HG03060 (cell line): ENCODE measurements around the gene PLA2G2F.

ENCODE experiments used
- ATAC-seq: cut with Tn5 transposase; IDR thresholded peaks from one replicate; pipeline ENCODE4 v1.9.1; 2021; ENCODE audit warnings: low read depth, moderate number of reproducible peaks; ENCODE audit not compliant: unreplicated experiment

PLA2G2F gene

GRCh38 chr1:20138961-20139550, at the start of gene PLA2G2F:
TSS of gene PLA2G2F (plus strand) at chr1:20139323. CDS start at chr1:20139428, 105 bp downstream.
- ATAC-seq = no peak

GRCh38 chr1:20089328-20090077, 49.6 kb upstream of the PLA2G2F start:
- no peak for ATAC-seq

- no peak for ATAC-seq
These were observed 49.0 kb upstream of the PLA2G2F start for GRCh38 chr1:20090119-20090518.

- ATAC-seq = no peak
These were observed 48.5 kb upstream of the PLA2G2F start for GRCh38 chr1:20090641-20091040.

GRCh38 chr1:20093303-20093702, 45.8 kb upstream of the PLA2G2F start:
- no peak for ATAC-seq

- ATAC-seq = no peak
These were observed 45.2 kb upstream of the PLA2G2F start for GRCh38 chr1:20093940-20094391.

GRCh38 chr1:20095564-20096434, 43.3 kb upstream of the PLA2G2F start:
- ATAC-seq = no peak

- no peak for ATAC-seq
These were observed 42.2 kb upstream of the PLA2G2F start for GRCh38 chr1:20096840-20097447.

GRCh38 chr1:20099533-20099932, 39.6 kb upstream of the PLA2G2F start:
- ATAC-seq = no peak

GRCh38 chr1:20100632-20101355, 38.3 kb upstream of the PLA2G2F start:
- no peak for ATAC-seq

GRCh38 chr1:20102875-20103274, 36.2 kb upstream of the PLA2G2F start:
- ATAC-seq = no peak

- ATAC-seq = no peak
These were observed 33.3 kb upstream of the PLA2G2F start for GRCh38 chr1:20105856-20106255.

- ATAC-seq = no peak
These were observed 31.8 kb upstream of the PLA2G2F start for GRCh38 chr1:20107351-20107750.

- ATAC-seq = no peak
These were observed 31.3 kb upstream of the PLA2G2F start for GRCh38 chr1:20107796-20108195.

GRCh38 chr1:20108366-20109123, 30.6 kb upstream of the PLA2G2F start:
- no peak for ATAC-seq

- no peak for ATAC-seq
These were observed 29.8 kb upstream of the PLA2G2F start for GRCh38 chr1:20109223-20109856.

GRCh38 chr1:20110679-20111078, 28.4 kb upstream of the PLA2G2F start:
- ATAC-seq = no peak

- no peak for ATAC-seq
These were observed 27.7 kb upstream of the PLA2G2F start for GRCh38 chr1:20111452-20111851.
